Measurements from ENCODE around the gene EFCAB12. TPM values are rescaled to one million over a fixed set of nuclear protein-coding genes. Genes with fewer than 3 reads are reported as not detected.

Gene EFCAB12
- total and polyA plus RNA-seq, 2 of the 13 experiments (the other 11 are each of a cell fraction or from before 2014, with no cell fraction given) = 0.31 to 2.4 TPM

- 76% methylated on average over 2 of the region's 2 CpGs for WGBS (ENCODE audit: low lambda C conversion rate)
- Histone ChIP-seq H3K27ac (ENCODE audit: extremely low read length, insufficient read depth, low read length) (no peak overlapping the region), H3K4me1 (ENCODE audit: insufficient read depth, low read length) (peaks cover 20% of the 10 kb centered on the region), H3K79me2 (ENCODE audit: insufficient read depth, low read length) (no peaks in the 10 kb centered on the region), H3K9ac (ENCODE audit: insufficient read depth, low read depth, low read length) (no peak overlapping the region), H3K4me3 (replicated peaks in 1 of 3; ENCODE audit: insufficient read depth in 1 of 3, low read depth in 2 of 3, low read length in 3 of 3) (no peak overlapping the region), H3K36me3 (replicated peaks in 1 of 2; ENCODE audit: control insufficient read depth in 1 of 2, insufficient read depth in 2 of 2, low read length in 2 of 2) (peaks cover 0 to 2% of the 10 kb centered on the region in 2 experiments; a peak in 1 of 5 replicates), H3K4me2 (ENCODE audit: low read depth, low read length) (no peak overlapping the region), H3K27me3 (ENCODE audit: control insufficient read depth in 1 of 2, insufficient read depth in 2 of 2, low read length in 2 of 2) (no peaks in the 10 kb centered on the region), H3K9me3 (ENCODE audit: low read length) (no peaks in the 10 kb centered on the region), H2AFZ (ENCODE audit: low read length) (no peak overlapping the region), H4K20me1 (ENCODE audit: insufficient read depth, low read length) (no peaks in the 10 kb centered on the region)
- in situ Hi-C loops (cut with HindIII; ENCODE audit: extremely low pct_ligation_motif_present, low pct_unique_long_range_greater_than_20kb) = no loop called here
- ATAC-seq (no peak), FAIRE-seq (no peak), DNase-seq (ENCODE audit: low spot score) (no peak)
- TF ChIP-seq POLR2AphosphoS5 (IDR thresholded peaks at IDR 0.05; ENCODE audit: low read depth, low read length) = no peak
- TF ChIP-seq ZBTB37 (CRISPR knock-in tag; IDR thresholded peaks at IDR 0.05) = no peak
- no peak for TF ChIP-seq AKAP8 (CRISPR knock-in tag; IDR thresholded peaks at IDR 0.05)
- no peak for TF ChIP-seq WIZ (CRISPR knock-in tag; IDR thresholded peaks at IDR 0.05)
- TF ChIP-seq NFE2 (CRISPR knock-in tag; IDR thresholded peaks at IDR 0.05) = no peak
- no peak for TF ChIP-seq ZNF296 (CRISPR knock-in tag; conservative IDR thresholded peaks at IDR 0.05)
- TF ChIP-seq NFYB (CRISPR knock-in tag; IDR thresholded peaks at IDR 0.05) = no peak
- TF ChIP-seq ZBTB44 (CRISPR knock-in tag; IDR thresholded peaks at IDR 0.05) = no peak
- TF ChIP-seq ZNF547 (CRISPR knock-in tag; IDR thresholded peaks at IDR 0.05) = no peak
- ChIA-PET CTCF (ENCODE audit: low intra/inter-chr PET ratio, low total read pairs) (no interaction called here), POLR2A (no interaction called here)
- no TSS peak for BruUV-seq (replicated peaks)
- intact Hi-C loops (cut with micrococcal nuclease; ENCODE audit: unreplicated experiment) = no loop called here
These were observed 32.1 kb upstream of the EFCAB12 start for GRCh38 chr3:129460572-129460971.

Data from HepG2 (cell line).